Activated B cell treated with CpG ODN at 0.5 μM for 24 hours (primary cell): ENCODE data around the gene AMFR. TPM values are rescaled to one million over a fixed set of nuclear protein-coding genes. Genes with fewer than 3 reads are reported as not detected.

Experiments used
- ATAC-seq: fragments of 200-7000 bp; cut with Tn5 transposase; one replicate; pipeline ENCODE4 v1.10.0; 2021; ENCODE audit warnings: low read depth, mild to moderate bottlenecking, moderate library complexity
- CTCF ChIA-PET: fragments of 350-600 bp; sonication (Branson Sonifier 250); formaldehyde crosslinking; loops from one replicate; lab custom pipeline; 2021; ENCODE audit warnings: antibody characterized with exemption; lab: Charles Lee
- POLR2A ChIA-PET: fragments of 350-600 bp; sonication (Branson Sonifier 250); formaldehyde crosslinking; loops from one replicate; lab custom pipeline; 2021; ENCODE audit warnings: antibody characterized with exemption; lab: Charles Lee
- DNase-seq: peaks from one replicate; pipeline ENCODE4 v3.0.0; 2022
- H3K27ac Mint-ChIP-seq: one replicate; pipeline ENCODE4 v1.8.0; 2020; ENCODE audit warnings: mixed read lengths
- H3K27me3 Mint-ChIP-seq: one replicate; pipeline ENCODE4 v1.8.0; 2021; ENCODE audit warnings: mixed read lengths
- H3K36me3 Mint-ChIP-seq: one replicate; pipeline ENCODE4 v1.8.0; 2021; ENCODE audit warnings: low read depth, mixed read lengths
- H3K4me1 Mint-ChIP-seq: one replicate; pipeline ENCODE4 v1.8.0; 2021; ENCODE audit warnings: mixed read lengths
- H3K4me3 Mint-ChIP-seq: one replicate; pipeline ENCODE4 v1.8.0; 2020; ENCODE audit warnings: mild to moderate bottlenecking, mixed read lengths
- H3K9me3 Mint-ChIP-seq: one replicate; pipeline ENCODE4 v1.8.0; 2020; ENCODE audit warnings: mixed read lengths
- intact Hi-C: fragments of 100-400 bp; cut with micrococcal nuclease; formaldehyde crosslinking; loops from one replicate; pipeline ENCODE4 v1.15.1; 2024
- total RNA-seq: library from RNA; stranded (reverse); gene quantifications from 2 replicates; pipeline ENCODE4 v1.2.3, GENCODE V29; 2022
- TF ChIP-seq, protein P1 (sequence below): fragments of 200-600 bp; IDR thresholded peaks from one replicate; pipeline ENCODE4 v1.8.0; 2022; ENCODE audit warnings: antibody characterized with exemption, mild to moderate bottlenecking

AMFR gene
- total RNA-seq, 1 donor from 2014 or later = 134 TPM

DNA sequence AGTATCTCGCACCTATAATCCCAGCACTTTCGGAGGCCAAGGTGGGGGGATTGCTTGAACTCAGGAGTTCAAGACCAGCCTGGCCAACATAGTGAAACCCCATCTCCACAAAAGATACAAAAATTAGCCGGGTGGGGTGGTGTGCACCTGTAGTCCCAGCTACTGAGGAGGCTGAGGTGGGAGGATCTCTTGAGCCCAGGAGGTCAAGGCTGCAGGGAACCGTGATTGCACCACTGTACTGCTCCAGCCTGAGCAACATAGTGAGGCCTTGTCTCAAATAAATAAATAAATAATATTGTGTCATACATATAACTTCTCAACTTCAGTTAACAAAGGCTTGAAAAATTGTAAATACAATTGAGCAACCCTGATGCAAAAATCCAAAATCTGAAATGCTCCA lies 8.2 kb downstream of the AMFR start:
- no peak overlapping the region for H3K27ac Mint-ChIP-seq

DNA sequence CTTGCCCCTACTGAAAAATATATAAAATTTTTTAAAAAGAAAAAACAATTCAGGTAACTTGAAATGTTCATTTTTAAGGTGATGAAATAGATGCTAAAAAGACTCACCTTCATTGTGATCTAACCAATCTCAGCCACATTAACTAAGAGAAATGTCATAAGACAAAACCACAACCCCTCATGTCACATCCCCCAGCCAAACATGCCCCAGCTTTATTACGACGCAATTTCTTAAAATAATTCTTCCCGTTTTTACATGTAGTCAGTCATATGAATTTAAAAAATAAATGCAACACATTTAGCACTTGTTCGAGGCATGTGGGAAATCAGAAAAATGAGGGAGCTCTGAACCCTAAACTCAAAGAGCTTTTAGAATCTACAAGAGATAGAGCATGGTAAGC lies 9.5 kb downstream of the AMFR start:
- peak; percentile 37 for ATAC-seq
- ChIA-PET POLR2A (no interaction called here), CTCF (no interaction called here)
- intact Hi-C loops = no loop called here
- Mint-ChIP-seq H3K27ac (peak overlapping the region; percentile 67), H3K4me1 (peaks cover 60% of the 10 kb centered on the region), H3K4me3 (peak overlapping the region; percentile 58), H3K9me3 (no peaks in the 10 kb centered on the region), H3K27me3 (no peaks in the 10 kb centered on the region), H3K36me3 (peaks cover 49% of the 10 kb centered on the region)
- TF ChIP-seq, protein P1, sequence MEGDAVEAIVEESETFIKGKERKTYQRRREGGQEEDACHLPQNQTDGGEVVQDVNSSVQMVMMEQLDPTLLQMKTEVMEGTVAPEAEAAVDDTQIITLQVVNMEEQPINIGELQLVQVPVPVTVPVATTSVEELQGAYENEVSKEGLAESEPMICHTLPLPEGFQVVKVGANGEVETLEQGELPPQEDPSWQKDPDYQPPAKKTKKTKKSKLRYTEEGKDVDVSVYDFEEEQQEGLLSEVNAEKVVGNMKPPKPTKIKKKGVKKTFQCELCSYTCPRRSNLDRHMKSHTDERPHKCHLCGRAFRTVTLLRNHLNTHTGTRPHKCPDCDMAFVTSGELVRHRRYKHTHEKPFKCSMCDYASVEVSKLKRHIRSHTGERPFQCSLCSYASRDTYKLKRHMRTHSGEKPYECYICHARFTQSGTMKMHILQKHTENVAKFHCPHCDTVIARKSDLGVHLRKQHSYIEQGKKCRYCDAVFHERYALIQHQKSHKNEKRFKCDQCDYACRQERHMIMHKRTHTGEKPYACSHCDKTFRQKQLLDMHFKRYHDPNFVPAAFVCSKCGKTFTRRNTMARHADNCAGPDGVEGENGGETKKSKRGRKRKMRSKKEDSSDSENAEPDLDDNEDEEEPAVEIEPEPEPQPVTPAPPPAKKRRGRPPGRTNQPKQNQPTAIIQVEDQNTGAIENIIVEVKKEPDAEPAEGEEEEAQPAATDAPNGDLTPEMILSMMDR = no peak
- DNase-seq = no peak

More for the DNA sequence above, 8.2 kb downstream of the AMFR start:
- ChIA-PET POLR2A (interaction anchor here (0.7 kb wide), 2 partner anchors 12 to 1298 kb away, joined by 3 to 4 read pairs; no protein-coding TSS in a partner anchor), CTCF (no interaction called here)
- DNase-seq (no peak), ATAC-seq (no peak)
- H3K4me3 Mint-ChIP-seq = no peak overlapping the region
- intact Hi-C loops = no loop called here
- no peaks in the 10 kb centered on the region for H3K9me3 Mint-ChIP-seq
- TF ChIP-seq, protein P1 = no peak
- no peaks in the 10 kb centered on the region for H3K27me3 Mint-ChIP-seq
- peaks cover 37% of the 10 kb centered on the region for H3K36me3 Mint-ChIP-seq
- peaks cover 72% of the 10 kb centered on the region for H3K4me1 Mint-ChIP-seq

DNA sequence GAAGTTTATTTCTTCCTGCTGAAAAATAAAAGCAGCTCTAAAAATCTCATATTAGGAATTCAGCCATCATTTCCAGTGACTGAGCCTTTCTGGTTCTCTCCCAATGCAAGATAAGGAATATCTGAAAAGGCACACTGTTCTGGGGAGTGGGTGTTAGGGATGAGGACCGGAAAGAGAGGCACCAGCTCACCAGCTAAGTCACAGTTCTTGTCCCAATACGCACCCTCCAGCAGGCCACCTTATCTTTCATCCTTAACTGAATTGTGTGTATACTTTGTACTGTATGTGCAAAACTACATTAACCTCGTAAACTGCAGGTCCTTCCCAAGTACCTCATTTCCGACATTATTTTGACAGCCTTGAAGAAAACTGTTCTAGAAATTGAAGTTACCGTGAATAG lies 11.0 kb downstream of the AMFR start:
- ATAC-seq = no peak
- intact Hi-C loops = no loop called here
- POLR2A ChIA-PET = interaction anchor here (1.6 to 1.8 kb wide), 2 partner anchors 9 to 37 kb away, joined by 3 to 4 read pairs; partner anchors contain the start of genes NUDT21 and OGFOD1
- no peak for DNase-seq
- Mint-ChIP-seq H3K4me3 (no peak overlapping the region), H3K9me3 (no peaks in the 10 kb centered on the region), H3K27ac (peak overlapping the region; percentile 32), H3K36me3 (peaks cover 57% of the 10 kb centered on the region), H3K4me1 (peaks cover 46% of the 10 kb centered on the region), H3K27me3 (no peaks in the 10 kb centered on the region)
- TF ChIP-seq, protein P1 = no peak
- CTCF ChIA-PET = no interaction called here

DNA sequence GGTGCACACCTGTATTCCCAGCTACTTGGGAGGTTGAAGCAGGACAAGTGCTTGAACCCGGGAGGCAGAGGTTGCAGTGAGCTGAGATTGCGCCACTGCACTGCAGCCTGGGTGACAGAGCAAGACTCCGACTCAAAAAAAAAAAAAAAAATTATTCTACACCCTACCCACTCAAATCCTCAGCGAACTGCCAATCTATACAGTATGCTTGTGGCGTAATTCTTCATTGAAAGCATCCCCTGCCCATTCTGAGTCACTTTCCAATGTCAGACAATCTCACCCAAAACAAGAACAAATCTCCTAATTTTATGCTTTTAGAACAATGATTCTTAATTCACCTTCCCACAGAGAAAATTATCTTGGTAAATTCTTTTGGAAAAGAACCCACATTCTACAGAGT lies 12.0 kb downstream of the AMFR start:
- no peak for ATAC-seq
- Mint-ChIP-seq H3K27me3 (no peaks in the 10 kb centered on the region), H3K9me3 (no peaks in the 10 kb centered on the region), H3K36me3 (peaks cover 64% of the 10 kb centered on the region), H3K4me3 (no peak overlapping the region), H3K4me1 (peaks cover 37% of the 10 kb centered on the region), H3K27ac (peak overlapping the region; percentile 41)
- intact Hi-C loops = no loop called here
- POLR2A ChIA-PET = interaction anchor here (1.8 kb wide), 1 partner anchor 10 kb away, joined by 4 read pairs; no protein-coding TSS in a partner anchor
- no peak for DNase-seq
- TF ChIP-seq, protein P1 = no peak
- CTCF ChIA-PET = no interaction called here

DNA sequence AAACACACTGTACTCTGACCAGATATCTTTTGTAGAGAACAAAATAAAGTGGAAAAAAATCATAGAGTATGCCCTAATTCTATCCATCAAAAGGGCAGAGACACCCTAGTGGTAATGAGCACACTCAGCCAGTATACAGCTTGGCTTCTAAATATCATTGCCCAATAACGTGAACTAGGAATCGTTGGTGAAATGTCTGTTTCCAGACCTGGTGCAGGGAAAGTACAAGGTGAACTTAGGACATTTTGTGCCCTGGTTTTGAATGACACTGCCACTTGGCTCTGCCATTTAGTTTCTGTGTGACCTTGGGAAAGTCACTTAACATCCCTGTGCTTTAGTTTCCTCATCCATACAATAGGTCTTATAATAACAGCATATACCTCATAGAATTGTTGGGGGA lies 13.7 kb downstream of the AMFR start:
- TF ChIP-seq, protein P1 = no peak
- Mint-ChIP-seq H3K4me3 (no peak overlapping the region), H3K4me1 (peaks cover 26% of the 10 kb centered on the region), H3K27ac (no peak overlapping the region), H3K36me3 (peaks cover 71% of the 10 kb centered on the region), H3K27me3 (no peaks in the 10 kb centered on the region), H3K9me3 (no peaks in the 10 kb centered on the region)
- CTCF ChIA-PET = no interaction called here
- DNase-seq (no peak), ATAC-seq (no peak)
- intact Hi-C loops = no loop called here
- POLR2A ChIA-PET = no interaction called here
